HFF-Myc (cell line): ENCODE measurements around the gene DHRSX.

Experiments used
- DNase-seq: peaks from one replicate; pipeline ENCODE4 v3.0.0-alpha.2; 2011; ENCODE audit warnings: low read depth; ENCODE audit errors: extremely low read depth
- H3K4me3 ChIP-seq: replicated peaks from 2 replicates; pipeline ENCODE4 v1.5.1; 2011; ENCODE audit warnings: low read depth, mild to moderate bottlenecking, control low read depth, low read length
- TF ChIP-seq, protein P1 (sequence below): IDR thresholded peaks from 2 replicates; pipeline ENCODE4 v1.5.1; 2012; ENCODE audit warnings: mild to moderate bottlenecking, low read depth, low read length, control low read depth; ENCODE audit errors: missing control alignments

Gene DHRSX

DNA sequence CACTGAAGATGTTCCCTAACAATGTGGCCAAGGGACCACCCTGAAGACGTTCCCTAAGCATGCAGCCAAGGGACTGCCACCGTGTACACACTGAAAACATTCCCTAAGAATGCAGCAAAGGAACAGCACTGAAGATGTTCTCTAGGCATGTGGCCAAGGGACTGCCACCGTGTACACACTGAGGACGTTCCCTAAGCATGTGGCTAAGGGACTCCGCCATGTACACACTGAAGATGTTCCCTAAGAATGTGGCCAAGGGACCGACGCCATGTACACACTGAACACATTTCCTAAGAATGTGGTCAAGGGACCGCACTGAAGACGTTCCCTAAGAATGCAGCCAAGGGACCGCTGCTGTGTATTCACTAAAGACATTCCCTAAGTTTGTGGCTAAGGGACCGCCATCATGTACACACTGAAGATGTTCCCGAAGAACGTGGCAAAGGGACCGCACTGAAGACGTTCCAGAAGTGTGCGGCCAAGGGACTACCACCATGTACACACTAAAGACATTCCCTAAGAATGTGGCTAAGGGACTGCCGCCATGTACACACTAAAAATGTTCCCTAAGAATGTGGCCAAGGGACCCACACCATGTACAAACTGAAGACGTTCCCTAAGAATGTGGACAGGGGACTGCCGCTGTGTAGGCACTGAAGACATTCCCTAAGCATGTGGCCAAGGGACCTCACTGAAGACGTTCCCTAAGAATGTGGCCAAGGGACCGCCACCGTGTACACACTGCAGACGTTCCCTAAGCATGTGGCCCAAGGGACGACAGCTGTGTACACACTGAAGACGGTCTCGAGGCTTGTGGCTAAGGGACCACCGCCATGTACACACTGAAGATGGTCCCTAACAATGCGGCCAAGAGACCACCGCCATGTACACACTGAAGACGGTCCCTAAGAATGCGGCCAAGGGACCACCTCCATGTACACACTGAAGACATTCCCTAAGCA lies 54.8 kb downstream of the DHRSX start:
- no peak for DNase-seq
- TF ChIP-seq, protein P1, sequence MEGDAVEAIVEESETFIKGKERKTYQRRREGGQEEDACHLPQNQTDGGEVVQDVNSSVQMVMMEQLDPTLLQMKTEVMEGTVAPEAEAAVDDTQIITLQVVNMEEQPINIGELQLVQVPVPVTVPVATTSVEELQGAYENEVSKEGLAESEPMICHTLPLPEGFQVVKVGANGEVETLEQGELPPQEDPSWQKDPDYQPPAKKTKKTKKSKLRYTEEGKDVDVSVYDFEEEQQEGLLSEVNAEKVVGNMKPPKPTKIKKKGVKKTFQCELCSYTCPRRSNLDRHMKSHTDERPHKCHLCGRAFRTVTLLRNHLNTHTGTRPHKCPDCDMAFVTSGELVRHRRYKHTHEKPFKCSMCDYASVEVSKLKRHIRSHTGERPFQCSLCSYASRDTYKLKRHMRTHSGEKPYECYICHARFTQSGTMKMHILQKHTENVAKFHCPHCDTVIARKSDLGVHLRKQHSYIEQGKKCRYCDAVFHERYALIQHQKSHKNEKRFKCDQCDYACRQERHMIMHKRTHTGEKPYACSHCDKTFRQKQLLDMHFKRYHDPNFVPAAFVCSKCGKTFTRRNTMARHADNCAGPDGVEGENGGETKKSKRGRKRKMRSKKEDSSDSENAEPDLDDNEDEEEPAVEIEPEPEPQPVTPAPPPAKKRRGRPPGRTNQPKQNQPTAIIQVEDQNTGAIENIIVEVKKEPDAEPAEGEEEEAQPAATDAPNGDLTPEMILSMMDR = no peak
- H3K4me3 ChIP-seq = no peak overlapping the region

DNA sequence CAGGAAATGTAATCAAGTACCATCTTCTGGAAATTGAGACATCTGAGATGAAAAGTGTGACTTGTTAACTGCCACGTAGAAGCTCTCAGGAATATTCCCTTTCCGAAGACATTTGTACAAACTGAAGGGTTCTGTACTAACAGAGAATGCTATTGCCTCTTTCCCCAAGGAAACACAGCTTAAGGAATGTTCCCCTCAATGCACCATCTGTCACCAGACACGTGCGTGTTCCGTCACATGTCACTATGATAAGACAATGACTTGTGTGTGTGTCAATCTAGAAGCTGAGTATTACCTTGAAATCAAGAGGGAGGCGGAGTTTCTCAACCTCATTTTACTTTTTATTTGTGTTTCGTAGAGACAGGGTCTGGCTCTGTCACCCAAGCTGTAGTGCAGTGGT lies 58.1 kb downstream of the DHRSX start:
- no peak for DNase-seq
- no peak overlapping the region for H3K4me3 ChIP-seq
- TF ChIP-seq, protein P1 = no peak

DNA sequence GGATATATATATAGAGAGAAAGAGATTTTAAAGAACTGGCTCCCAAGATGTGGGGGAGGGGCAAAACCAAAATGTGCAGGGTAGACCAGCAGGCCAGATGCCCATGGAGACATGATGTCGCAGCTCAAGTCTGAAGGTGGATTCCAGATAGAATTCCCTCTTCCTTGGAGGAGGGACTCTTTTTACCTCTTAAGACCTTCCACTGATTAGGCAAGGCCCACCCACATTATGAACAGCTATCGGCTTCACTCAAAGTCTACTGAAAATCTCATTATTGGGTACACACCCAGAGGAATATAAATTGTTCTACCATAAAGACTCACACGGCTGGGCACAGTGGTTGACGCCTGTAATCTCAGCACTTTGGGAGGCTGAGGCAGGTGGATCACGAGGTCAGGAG lies 59.3 kb downstream of the DHRSX start:
- H3K4me3 ChIP-seq = no peak overlapping the region
- TF ChIP-seq, protein P1 = no peak
- no peak for DNase-seq

DNA sequence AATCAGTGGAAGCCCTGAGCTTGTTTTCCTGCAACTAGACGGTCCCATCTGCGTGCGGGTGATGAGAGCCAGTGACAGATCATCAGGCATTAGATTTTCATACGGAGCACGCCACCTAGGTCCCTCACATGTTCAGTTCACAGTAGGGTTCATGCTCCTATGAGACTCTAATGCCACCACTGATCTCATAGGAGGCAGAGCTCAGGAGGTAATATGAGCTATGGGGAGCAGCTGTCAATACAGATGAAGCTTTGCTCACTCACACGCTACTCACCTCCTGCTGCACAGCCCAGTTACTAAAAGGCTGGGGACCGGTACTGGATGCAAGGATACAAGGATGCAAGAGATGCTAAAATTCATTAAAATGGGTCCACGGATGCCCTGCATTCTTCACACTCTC lies 61.2 kb downstream of the DHRSX start:
- no peak overlapping the region for H3K4me3 ChIP-seq
- DNase-seq = no peak
- TF ChIP-seq, protein P1 = no peak

DNA sequence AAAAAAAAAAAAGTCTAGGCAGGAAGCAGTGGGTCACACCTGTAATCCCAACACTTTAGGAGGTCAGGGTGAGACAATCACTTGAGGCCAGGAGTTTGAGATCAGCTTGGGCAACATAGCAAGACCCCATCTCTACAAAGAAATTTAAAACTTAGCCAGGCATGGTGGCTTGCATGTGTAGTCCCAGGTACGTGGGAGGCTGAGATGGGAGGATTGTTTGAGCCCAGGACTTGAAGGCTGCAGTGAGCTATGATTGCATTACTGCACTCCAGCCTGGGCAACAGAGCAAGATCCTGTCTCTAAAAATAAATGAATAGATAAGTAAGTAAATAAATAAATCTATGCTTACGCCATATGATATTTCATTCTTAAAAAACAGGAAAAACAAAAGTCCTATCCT lies 65.3 kb downstream of the DHRSX start:
- DNase-seq = no peak
- TF ChIP-seq, protein P1 = no peak
- H3K4me3 ChIP-seq = no peak overlapping the region

DNA sequence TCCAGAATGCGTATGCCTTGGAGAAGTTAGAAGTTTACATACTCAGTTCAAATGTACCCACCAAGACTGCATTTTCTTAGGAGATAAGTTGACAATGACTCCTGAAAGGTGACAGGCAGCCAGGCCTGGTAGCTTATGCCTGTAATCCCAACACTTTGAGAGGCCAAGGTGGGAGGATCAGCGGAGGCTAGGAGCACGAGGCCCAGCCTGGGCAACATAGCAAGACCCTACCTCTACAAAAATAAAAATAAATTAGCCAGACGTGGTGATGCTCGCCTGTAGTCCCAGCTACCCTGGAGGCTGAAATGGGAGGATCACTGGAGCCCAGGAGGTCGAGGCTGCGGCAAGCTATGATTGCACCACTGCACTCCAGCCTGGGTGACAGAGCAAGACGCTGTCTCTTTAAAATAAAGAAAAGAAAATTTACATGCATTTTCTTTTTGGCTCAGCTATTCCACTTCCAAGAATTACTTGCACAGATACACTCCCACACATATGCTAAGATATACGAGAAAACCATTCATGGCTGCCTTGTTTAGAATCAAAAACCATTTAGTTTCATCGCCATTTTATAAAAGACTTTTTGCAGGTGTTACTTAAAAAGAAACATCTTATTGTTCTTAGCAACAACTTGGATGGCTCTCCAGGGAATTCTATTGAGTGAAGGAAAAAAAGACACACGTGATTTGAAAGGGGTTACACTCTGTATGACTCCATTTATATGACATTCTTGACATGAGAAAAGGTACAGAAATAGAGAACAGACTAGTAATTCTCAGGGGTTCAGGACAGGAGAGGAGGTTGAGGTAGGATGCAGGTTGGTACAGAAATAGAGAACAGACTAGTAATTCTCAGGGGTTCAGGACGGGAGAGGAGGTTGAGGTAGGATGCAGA lies 66.3 kb downstream of the DHRSX start:
- DNase-seq = no peak
- no peak overlapping the region for H3K4me3 ChIP-seq
- TF ChIP-seq, protein P1 = no peak
